Vagina (tissue), 2 donors: ENCODE data around the gene LAX1.

Experiments
- POLR2A ChIP-seq, 2 donors: fragments of 450-650 bp; IDR thresholded peaks; one replicate each; pipeline ENCODE4 v1.6.1; 2017; ENCODE audit warnings: antibody characterized with exemption in 2 of 2, mild to moderate bottlenecking in 2 of 2, moderate library complexity in 2 of 2
- POLR2AphosphoS5 ChIP-seq, 2 donors: sonication (generic); formaldehyde crosslinking; IDR thresholded peaks; one replicate each; pipeline ENCODE4 v1.9.0; 2017; ENCODE audit warnings: antibody characterized with exemption in 2 of 2, mild to moderate bottlenecking in 2 of 2, low read depth in 1 of 2; ENCODE audit not compliant: insufficient read depth in 1 of 2
- TF ChIP-seq, protein P1 (sequence below), 3 experiments: fragments of 450-650 bp in 2 of 3; fragments of 200-600 bp in 1 of 3; sonication (generic) in 1 of 3; IDR thresholded peaks; one replicate each; pipeline ENCODE4 v1.5.1; 2017 to 2019; ENCODE audit warnings: antibody characterized with exemption in 3 of 3, mild to moderate bottlenecking in 2 of 3, moderate library complexity in 2 of 3

DNA sequence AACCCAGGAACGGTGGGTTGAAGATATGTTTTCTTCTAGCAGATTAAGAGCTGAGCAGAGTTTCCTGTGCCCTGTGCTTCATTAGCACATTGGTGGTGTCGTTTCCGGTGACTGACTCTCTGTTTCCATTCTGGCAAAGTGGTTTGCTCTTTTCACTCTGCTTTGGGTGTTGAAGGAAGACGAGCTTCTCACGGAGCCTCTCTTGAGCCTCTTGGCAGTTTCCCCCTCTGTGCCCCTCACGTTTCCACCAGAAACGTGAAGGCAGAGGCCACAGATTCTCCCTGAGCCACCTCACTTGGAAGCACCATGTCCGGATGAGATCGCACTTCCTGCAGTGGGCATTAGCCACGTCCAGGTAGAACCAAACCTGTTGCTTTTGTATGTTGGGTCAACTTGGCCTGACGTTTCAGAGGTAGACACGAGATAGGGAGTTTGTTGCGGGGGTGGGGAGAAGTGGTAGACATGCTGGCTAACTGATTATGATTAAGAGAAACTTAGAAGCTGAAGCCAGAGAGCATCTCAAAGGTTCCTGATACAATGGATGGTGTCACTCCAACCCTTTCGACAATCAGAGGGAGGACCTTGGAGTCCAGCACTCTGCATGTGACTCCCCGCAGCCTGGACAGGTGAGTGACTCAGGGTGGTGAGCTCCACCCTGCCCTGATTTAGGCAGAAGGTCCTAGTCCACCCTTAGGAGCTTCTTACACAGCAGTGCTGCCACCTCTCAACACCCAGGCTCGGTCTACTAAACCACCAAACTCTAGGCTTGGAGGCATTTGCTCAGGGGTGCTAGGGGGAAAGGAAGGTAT, at the start of gene LAX1:
- TF ChIP-seq, protein P1, sequence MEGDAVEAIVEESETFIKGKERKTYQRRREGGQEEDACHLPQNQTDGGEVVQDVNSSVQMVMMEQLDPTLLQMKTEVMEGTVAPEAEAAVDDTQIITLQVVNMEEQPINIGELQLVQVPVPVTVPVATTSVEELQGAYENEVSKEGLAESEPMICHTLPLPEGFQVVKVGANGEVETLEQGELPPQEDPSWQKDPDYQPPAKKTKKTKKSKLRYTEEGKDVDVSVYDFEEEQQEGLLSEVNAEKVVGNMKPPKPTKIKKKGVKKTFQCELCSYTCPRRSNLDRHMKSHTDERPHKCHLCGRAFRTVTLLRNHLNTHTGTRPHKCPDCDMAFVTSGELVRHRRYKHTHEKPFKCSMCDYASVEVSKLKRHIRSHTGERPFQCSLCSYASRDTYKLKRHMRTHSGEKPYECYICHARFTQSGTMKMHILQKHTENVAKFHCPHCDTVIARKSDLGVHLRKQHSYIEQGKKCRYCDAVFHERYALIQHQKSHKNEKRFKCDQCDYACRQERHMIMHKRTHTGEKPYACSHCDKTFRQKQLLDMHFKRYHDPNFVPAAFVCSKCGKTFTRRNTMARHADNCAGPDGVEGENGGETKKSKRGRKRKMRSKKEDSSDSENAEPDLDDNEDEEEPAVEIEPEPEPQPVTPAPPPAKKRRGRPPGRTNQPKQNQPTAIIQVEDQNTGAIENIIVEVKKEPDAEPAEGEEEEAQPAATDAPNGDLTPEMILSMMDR (IDR thresholded peaks at IDR 0.05), result no peak
- TF ChIP-seq POLR2A (IDR thresholded peaks at IDR 0.05) (no peak), POLR2AphosphoS5 (IDR thresholded peaks at IDR 0.05; ENCODE audit: insufficient read depth in 1 of 2, low read depth in 1 of 2) (no peak)
